SK-N-SH treated with all-trans-retinoic acid at 6 μM for 48 hours (cell line): ENCODE measurements around the gene SNRNP25.

Experiments
- ATAC-seq: fragments of 200-7000 bp; cut with Tn5 transposase; 3 replicates; pipeline ENCODE4 v1.9.1; 2020; ENCODE audit warnings: mild to moderate bottlenecking, moderate library complexity
- ARNTL ChIP-seq: fragments of 450-650 bp; formaldehyde crosslinking; IDR thresholded peaks from 2 replicates; pipeline ENCODE4 v1.5.0; 2020; ENCODE audit warnings: low read depth, mild to moderate bottlenecking, moderate library complexity, borderline replicate concordance
- BACH2 ChIP-seq: fragments of 250-450 bp; sonication (Bioruptor Pico); IDR thresholded peaks from 2 replicates; pipeline ENCODE4 v1.9.0; 2021; ENCODE audit warnings: mild to moderate bottlenecking, borderline replicate concordance
- CSDC2 ChIP-seq: fragments of 250-450 bp; sonication (Bioruptor Pico); IDR thresholded peaks from 2 replicates; pipeline ENCODE4 v1.5.0; 2020; ENCODE audit warnings: mild to moderate bottlenecking, moderate library complexity
- ESRRG ChIP-seq: fragments of 250-450 bp; sonication (Bioruptor Pico); IDR thresholded peaks from 2 replicates; pipeline ENCODE4 v1.6.1; 2021; ENCODE audit warnings: mild to moderate bottlenecking
- GLIS3 ChIP-seq: fragments of 250-450 bp; sonication (Bioruptor Pico); IDR thresholded peaks from 2 replicates; pipeline ENCODE4 v1.5.0; 2020; ENCODE audit warnings: mild to moderate bottlenecking, moderate library complexity
- ISL1 ChIP-seq: fragments of 250-450 bp; sonication (Bioruptor Pico); IDR thresholded peaks from 2 replicates; pipeline ENCODE4 v2.1.2; 2022; ENCODE audit warnings: mild to moderate bottlenecking, moderate library complexity
- OSR1 ChIP-seq: fragments of 250-450 bp; sonication (Bioruptor Pico); IDR thresholded peaks from 2 replicates; pipeline ENCODE4 v1.8.0; 2022; ENCODE audit warnings: moderate library complexity, mild to moderate bottlenecking, inconsistent platforms
- PPARA ChIP-seq: fragments of 250-450 bp; sonication (Bioruptor Pico); IDR thresholded peaks from 2 replicates; pipeline ENCODE4 v1.5.0; 2020; ENCODE audit warnings: mild to moderate bottlenecking, borderline replicate concordance
- RARB ChIP-seq: fragments of 250-450 bp; sonication (Bioruptor Pico); IDR thresholded peaks from 2 replicates; pipeline ENCODE4 v1.8.0; 2021; ENCODE audit warnings: mild to moderate bottlenecking, moderate library complexity
- SNAI2 ChIP-seq: fragments of 250-450 bp; sonication (Bioruptor Pico); IDR thresholded peaks from 2 replicates; pipeline ENCODE4 v1.5.0; 2020; ENCODE audit warnings: mild to moderate bottlenecking, moderate library complexity
- TCF4 ChIP-seq: fragments of 250-450 bp; sonication (Bioruptor Pico); IDR thresholded peaks from 2 replicates; pipeline ENCODE4 v1.8.0; 2021; ENCODE audit warnings: mild to moderate bottlenecking, moderate library complexity, borderline replicate concordance
- TOX ChIP-seq: fragments of 250-450 bp; sonication (Bioruptor Pico); IDR thresholded peaks from 2 replicates; pipeline ENCODE4 v1.8.0; 2021; ENCODE audit warnings: mild to moderate bottlenecking, moderate library complexity, borderline replicate concordance
- ZC3H10 ChIP-seq: fragments of 250-450 bp; sonication (Bioruptor Pico); IDR thresholded peaks from 2 replicates; pipeline ENCODE4 v1.5.1; 2021; ENCODE audit warnings: mild to moderate bottlenecking, moderate library complexity
- ZFP3 ChIP-seq: fragments of 250-450 bp; sonication (Bioruptor Pico); IDR thresholded peaks from 2 replicates; pipeline ENCODE4 v1.5.0; 2020; ENCODE audit warnings: mild to moderate bottlenecking, moderate library complexity
- ZFP30 ChIP-seq: fragments of 450-650 bp; formaldehyde crosslinking; IDR thresholded peaks from 2 replicates; pipeline ENCODE4 v1.5.0; 2022; ENCODE audit warnings: mild to moderate bottlenecking, moderate library complexity
- ZNF565 ChIP-seq: fragments of 450-650 bp; formaldehyde crosslinking; conservative IDR thresholded peaks from 2 replicates; pipeline ENCODE4 v1.5.0; 2020; ENCODE audit warnings: low read depth, mild to moderate bottlenecking, moderate library complexity
- ZNF70 ChIP-seq: fragments of 450-650 bp; formaldehyde crosslinking; IDR thresholded peaks from 2 replicates; pipeline ENCODE4 v1.5.0; 2020; ENCODE audit warnings: mild to moderate bottlenecking, moderate library complexity
- ZNF8 ChIP-seq: fragments of 450-650 bp; formaldehyde crosslinking; IDR thresholded peaks from 2 replicates; pipeline ENCODE4 v1.5.0; 2020; ENCODE audit warnings: mild to moderate bottlenecking, moderate library complexity
- TF ChIP-seq, protein P1 (sequence below): fragments of 250-450 bp; sonication (Bioruptor Pico); IDR thresholded peaks from 2 replicates; pipeline ENCODE4 v1.8.0; 2020; ENCODE audit warnings: mild to moderate bottlenecking, moderate library complexity, borderline replicate concordance
- TF ChIP-seq, protein P2 (sequence below): fragments of 250-450 bp; sonication (Bioruptor Pico); IDR thresholded peaks from 2 replicates; pipeline ENCODE4 v1.5.1; 2021; ENCODE audit warnings: mild to moderate bottlenecking, moderate library complexity
- TF ChIP-seq, protein P3 (sequence below): fragments of 250-450 bp; sonication (Bioruptor Pico); IDR thresholded peaks from 2 replicates; pipeline ENCODE4 v1.5.1; 2020; ENCODE audit warnings: low read depth, mild to moderate bottlenecking, moderate library complexity
- TF ChIP-seq, protein P4 (sequence below): fragments of 250-450 bp; sonication (Bioruptor Pico); IDR thresholded peaks from 2 replicates; pipeline ENCODE4 v1.5.0; 2020; ENCODE audit warnings: mild to moderate bottlenecking, moderate library complexity

Gene SNRNP25

GRCh38 chr16:91484-91883, 37.9 kb downstream of the SNRNP25 start:
- TF ChIP-seq CSDC2 (CRISPR knock-in tag) (no peak), OSR1 (CRISPR knock-in tag) (no peak), ESRRG (CRISPR knock-in tag) (no peak), ARNTL (CRISPR knock-in tag) (no peak)
- ATAC-seq: peak; percentile 33; the same call in 2 of the 3 replicates

DNA sequence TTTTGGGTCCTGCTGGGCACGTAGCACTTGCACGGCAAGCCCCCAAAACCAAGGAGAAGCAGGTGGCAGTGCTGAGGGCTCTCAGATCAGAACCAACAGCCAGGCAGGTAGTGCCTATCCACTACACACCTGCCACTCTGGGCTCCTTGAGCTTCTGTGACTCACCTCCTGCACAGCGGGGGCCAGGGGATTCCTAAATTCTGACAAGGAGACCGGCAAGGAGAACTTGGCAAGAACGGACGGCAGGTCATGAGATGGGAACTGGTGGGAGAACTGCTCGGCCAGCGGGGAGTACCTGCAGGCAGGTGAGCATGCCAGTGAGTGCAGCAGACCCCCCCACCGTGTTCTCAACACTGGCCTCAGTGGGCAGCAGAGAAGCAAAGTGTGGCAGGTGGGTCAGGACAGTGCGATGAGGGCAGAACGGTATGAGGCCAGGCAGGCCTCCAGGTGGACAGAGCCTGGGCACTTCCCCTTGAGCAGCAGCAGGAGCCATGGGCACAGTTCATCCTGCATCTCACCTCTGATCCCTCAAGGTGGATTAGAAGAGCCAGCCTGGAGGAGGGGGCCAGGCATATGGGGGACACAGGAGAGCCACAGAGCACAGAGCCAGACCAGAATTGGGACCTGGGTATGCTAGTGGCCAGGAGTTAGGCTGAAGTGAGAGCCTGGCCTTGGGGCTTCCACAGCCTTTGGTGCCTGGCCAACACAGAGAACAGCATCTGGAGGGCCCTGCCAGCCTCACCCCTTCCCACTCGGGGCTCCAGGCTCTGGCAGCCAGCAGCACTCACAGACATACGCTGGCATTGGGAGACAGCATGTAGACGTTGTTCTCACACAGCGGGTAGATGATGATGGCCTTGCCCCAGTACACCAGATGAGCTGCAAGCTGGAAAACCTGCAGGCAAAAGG, 39.1 kb downstream of the SNRNP25 start:
- TF ChIP-seq, protein P1, sequence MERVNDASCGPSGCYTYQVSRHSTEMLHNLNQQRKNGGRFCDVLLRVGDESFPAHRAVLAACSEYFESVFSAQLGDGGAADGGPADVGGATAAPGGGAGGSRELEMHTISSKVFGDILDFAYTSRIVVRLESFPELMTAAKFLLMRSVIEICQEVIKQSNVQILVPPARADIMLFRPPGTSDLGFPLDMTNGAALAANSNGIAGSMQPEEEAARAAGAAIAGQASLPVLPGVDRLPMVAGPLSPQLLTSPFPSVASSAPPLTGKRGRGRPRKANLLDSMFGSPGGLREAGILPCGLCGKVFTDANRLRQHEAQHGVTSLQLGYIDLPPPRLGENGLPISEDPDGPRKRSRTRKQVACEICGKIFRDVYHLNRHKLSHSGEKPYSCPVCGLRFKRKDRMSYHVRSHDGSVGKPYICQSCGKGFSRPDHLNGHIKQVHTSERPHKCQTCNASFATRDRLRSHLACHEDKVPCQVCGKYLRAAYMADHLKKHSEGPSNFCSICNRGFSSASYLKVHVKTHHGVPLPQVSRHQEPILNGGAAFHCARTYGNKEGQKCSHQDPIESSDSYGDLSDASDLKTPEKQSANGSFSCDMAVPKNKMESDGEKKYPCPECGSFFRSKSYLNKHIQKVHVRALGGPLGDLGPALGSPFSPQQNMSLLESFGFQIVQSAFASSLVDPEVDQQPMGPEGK (CRISPR knock-in tag): no peak
- no peak for TF ChIP-seq BACH2 (CRISPR knock-in tag)
- TF ChIP-seq SNAI2: no peak
- no peak for TF ChIP-seq ZNF8
- no peak for TF ChIP-seq TOX
- TF ChIP-seq ZFP3: no peak
- TF ChIP-seq CSDC2 (CRISPR knock-in tag): no peak
- TF ChIP-seq TCF4 (CRISPR knock-in tag): no peak
- no peak for TF ChIP-seq ZNF70
- no peak for TF ChIP-seq ARNTL (CRISPR knock-in tag)
- TF ChIP-seq RARB (CRISPR knock-in tag): no peak
- ATAC-seq: no peak

DNA sequence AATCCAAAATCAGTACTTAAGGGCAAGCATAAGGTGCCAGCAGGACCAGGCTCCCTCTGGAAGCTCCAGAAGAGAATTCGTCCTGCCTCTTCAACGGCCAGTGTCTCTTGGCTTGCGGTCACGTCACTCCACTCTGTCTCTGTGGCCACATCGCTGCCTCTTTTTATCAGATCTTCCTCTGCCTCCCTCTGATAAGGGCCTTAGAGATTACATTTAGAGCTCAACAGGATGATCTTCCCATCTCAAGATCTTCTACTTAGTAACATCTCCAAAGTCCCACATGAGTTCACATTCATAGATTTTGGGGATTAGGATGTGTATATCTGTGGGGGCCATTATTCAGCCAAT, 41.3 kb downstream of the SNRNP25 start:
- TF ChIP-seq ZC3H10: no peak
- TF ChIP-seq, all 23 proteins: peak for 0
- ATAC-seq: no peak

GRCh38 chr16:96935-97381, 43.3 kb downstream of the SNRNP25 start:
- TF ChIP-seq, protein P2, sequence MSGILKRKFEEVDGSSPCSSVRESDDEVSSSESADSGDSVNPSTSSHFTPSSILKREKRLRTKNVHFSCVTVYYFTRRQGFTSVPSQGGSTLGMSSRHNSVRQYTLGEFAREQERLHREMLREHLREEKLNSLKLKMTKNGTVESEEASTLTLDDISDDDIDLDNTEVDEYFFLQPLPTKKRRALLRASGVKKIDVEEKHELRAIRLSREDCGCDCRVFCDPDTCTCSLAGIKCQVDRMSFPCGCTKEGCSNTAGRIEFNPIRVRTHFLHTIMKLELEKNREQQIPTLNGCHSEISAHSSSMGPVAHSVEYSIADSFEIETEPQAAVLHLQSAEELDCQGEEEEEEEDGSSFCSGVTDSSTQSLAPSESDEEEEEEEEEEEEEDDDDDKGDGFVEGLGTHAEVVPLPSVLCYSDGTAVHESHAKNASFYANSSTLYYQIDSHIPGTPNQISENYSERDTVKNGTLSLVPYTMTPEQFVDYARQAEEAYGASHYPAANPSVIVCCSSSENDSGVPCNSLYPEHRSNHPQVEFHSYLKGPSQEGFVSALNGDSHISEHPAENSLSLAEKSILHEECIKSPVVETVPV (CRISPR knock-in tag): no peak
- no peak for TF ChIP-seq ZFP30 (CRISPR knock-in tag)
- no peak for TF ChIP-seq ISL1 (CRISPR knock-in tag)
- TF ChIP-seq BACH2 (CRISPR knock-in tag): no peak
- TF ChIP-seq TCF4 (CRISPR knock-in tag): no peak
- no peak for TF ChIP-seq ESRRG (CRISPR knock-in tag)
- TF ChIP-seq GLIS3 (CRISPR knock-in tag): no peak
- no peak for TF ChIP-seq ZNF70
- no peak for TF ChIP-seq TOX
- TF ChIP-seq ZNF565 (CRISPR knock-in tag): no peak
- no peak for TF ChIP-seq RARB (CRISPR knock-in tag)
- no peak for TF ChIP-seq ZC3H10
- TF ChIP-seq, protein P3, sequence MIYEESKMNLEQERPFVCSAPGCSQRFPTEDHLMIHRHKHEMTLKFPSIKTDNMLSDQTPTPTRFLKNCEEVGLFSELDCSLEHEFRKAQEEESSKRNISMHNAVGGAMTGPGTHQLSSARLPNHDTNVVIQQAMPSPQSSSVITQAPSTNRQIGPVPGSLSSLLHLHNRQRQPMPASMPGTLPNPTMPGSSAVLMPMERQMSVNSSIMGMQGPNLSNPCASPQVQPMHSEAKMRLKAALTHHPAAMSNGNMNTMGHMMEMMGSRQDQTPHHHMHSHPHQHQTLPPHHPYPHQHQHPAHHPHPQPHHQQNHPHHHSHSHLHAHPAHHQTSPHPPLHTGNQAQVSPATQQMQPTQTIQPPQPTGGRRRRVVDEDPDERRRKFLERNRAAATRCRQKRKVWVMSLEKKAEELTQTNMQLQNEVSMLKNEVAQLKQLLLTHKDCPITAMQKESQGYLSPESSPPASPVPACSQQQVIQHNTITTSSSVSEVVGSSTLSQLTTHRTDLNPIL (CRISPR knock-in tag): no peak
- TF ChIP-seq, protein P1 (CRISPR knock-in tag): no peak
- TF ChIP-seq, protein P4, sequence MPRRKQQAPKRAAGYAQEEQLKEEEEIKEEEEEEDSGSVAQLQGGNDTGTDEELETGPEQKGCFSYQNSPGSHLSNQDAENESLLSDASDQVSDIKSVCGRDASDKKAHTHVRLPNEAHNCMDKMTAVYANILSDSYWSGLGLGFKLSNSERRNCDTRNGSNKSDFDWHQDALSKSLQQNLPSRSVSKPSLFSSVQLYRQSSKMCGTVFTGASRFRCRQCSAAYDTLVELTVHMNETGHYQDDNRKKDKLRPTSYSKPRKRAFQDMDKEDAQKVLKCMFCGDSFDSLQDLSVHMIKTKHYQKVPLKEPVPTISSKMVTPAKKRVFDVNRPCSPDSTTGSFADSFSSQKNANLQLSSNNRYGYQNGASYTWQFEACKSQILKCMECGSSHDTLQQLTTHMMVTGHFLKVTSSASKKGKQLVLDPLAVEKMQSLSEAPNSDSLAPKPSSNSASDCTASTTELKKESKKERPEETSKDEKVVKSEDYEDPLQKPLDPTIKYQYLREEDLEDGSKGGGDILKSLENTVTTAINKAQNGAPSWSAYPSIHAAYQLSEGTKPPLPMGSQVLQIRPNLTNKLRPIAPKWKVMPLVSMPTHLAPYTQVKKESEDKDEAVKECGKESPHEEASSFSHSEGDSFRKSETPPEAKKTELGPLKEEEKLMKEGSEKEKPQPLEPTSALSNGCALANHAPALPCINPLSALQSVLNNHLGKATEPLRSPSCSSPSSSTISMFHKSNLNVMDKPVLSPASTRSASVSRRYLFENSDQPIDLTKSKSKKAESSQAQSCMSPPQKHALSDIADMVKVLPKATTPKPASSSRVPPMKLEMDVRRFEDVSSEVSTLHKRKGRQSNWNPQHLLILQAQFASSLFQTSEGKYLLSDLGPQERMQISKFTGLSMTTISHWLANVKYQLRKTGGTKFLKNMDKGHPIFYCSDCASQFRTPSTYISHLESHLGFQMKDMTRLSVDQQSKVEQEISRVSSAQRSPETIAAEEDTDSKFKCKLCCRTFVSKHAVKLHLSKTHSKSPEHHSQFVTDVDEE (CRISPR knock-in tag): no peak
- no peak for TF ChIP-seq PPARA (CRISPR knock-in tag)
- no peak for TF ChIP-seq ZFP3
- TF ChIP-seq ZNF8: no peak
- no peak for TF ChIP-seq OSR1 (CRISPR knock-in tag)
- TF ChIP-seq SNAI2: no peak
- peak; percentile 90 for ATAC-seq
